Measurements from ENCODE around the gene CLASP1.
"Not testable (repeated sequence)": the region's sequence is repeated elsewhere in the genome, so short reads cannot be mapped to it uniquely, and the experiment has no call there.

CLASP1 gene

GRCh38 chr2:121478996-121479745 lies 170.1 kb downstream of the CLASP1 start:
- no peak overlapping the region for H3K4me3 ChIP-seq (ENCODE audit: low read length)
- TF ChIP-seq EZH2phosphoT487 (IDR thresholded peaks at IDR 0.05; ENCODE audit: low read depth), result no peak
- TF ChIP-seq, protein P1, sequence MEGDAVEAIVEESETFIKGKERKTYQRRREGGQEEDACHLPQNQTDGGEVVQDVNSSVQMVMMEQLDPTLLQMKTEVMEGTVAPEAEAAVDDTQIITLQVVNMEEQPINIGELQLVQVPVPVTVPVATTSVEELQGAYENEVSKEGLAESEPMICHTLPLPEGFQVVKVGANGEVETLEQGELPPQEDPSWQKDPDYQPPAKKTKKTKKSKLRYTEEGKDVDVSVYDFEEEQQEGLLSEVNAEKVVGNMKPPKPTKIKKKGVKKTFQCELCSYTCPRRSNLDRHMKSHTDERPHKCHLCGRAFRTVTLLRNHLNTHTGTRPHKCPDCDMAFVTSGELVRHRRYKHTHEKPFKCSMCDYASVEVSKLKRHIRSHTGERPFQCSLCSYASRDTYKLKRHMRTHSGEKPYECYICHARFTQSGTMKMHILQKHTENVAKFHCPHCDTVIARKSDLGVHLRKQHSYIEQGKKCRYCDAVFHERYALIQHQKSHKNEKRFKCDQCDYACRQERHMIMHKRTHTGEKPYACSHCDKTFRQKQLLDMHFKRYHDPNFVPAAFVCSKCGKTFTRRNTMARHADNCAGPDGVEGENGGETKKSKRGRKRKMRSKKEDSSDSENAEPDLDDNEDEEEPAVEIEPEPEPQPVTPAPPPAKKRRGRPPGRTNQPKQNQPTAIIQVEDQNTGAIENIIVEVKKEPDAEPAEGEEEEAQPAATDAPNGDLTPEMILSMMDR (IDR thresholded peaks at IDR 0.05; ENCODE audit: low read depth, low read length), result no peak
- H3K9ac ChIP-seq (ENCODE audit: low read length), result no peak overlapping the region
- H3K79me2 ChIP-seq (ENCODE audit: low read length), result 0 out of 2 replicates have a peak, but pooled peaks cover 4% of the 10 kb centered on the region
- H3K27me3 ChIP-seq (ENCODE audit: low read depth, low read length), result no peaks in the 10 kb centered on the region
- no peaks in the 10 kb centered on the region for H3K36me3 ChIP-seq (replicated peaks; ENCODE audit: low read depth, low read length)
- peaks cover 17% of the 10 kb centered on the region; the same call in 1 of the 2 replicates for H4K20me1 ChIP-seq (ENCODE audit: insufficient read depth, low read length)
- no peaks in the 10 kb centered on the region for H3K9me3 ChIP-seq (ENCODE audit: insufficient read depth, low read length)
- H3K27ac ChIP-seq (ENCODE audit: low read length), result no peak overlapping the region
- H3K4me2 ChIP-seq (ENCODE audit: low read length), result no peak overlapping the region
- no peak overlapping the region for H2AFZ ChIP-seq (ENCODE audit: low read depth, low read length)
- H3K4me1 ChIP-seq (ENCODE audit: low read length), result no peaks in the 10 kb centered on the region

DNA sequence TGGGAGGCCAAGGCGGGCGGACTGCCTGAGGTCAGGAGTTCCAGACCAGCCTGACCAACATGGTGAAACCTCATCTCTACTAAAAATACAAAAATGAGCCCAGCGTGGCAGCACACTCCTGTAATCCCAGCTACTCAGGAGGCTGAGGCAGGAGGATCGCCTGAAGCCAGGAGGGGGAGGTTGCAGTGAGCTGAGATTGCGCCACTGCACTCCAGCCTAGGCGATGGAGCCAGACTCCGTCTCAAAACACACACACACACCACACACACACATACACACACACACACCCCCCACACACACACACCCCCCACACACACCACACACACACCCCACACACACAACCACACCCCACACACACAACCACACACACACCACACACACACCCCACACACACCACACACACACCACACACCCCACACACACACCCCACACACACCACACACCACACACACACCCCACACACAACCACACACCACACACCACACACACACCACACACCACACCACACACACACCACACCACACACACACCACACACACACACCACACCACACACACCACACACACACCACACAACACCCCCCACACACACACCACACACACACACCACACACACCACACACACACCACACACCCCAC lies 170.8 kb downstream of the CLASP1 start:
- not testable (repeated sequence) for H3K4me3 ChIP-seq (ENCODE audit: low read length); H2AFZ ChIP-seq (ENCODE audit: low read depth, low read length); H3K9me3 ChIP-seq (ENCODE audit: insufficient read depth, low read length); H3K27me3 ChIP-seq (ENCODE audit: low read depth, low read length); H3K4me1 ChIP-seq (ENCODE audit: low read length); H3K9ac ChIP-seq (ENCODE audit: low read length); H3K4me2 ChIP-seq (ENCODE audit: low read length); H3K36me3 ChIP-seq (replicated peaks; ENCODE audit: low read depth, low read length); H3K27ac ChIP-seq (ENCODE audit: low read length); H3K79me2 ChIP-seq (ENCODE audit: low read length)
- H4K20me1 ChIP-seq (ENCODE audit: insufficient read depth, low read length), result peaks cover 17% of the 10 kb centered on the region; the same call in 1 of the 2 replicates

DNA sequence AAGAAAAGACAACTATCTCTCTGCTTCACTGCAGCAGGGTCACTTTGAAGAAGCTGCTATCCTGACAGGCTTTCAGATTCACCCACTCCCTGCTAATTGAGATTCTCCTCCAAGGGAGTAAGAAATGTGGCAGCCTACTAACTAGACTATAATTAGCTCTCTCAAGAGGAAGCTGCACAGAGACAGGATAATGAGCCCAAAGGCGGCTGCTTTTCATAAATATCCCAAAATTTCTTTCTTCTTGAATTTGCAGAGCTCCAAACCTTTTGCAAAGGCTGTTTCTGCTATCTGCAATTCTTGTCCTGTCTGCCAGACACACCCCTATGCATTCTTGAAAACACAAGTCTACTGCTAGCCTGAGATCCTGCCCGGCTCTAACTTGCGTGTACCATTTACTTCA lies 172.6 kb downstream of the CLASP1 start:
- no peaks in the 10 kb centered on the region for H3K4me1 ChIP-seq (ENCODE audit: low read length)
- H3K9ac ChIP-seq (ENCODE audit: low read length), result no peak overlapping the region
- H3K27ac ChIP-seq (ENCODE audit: low read length), result no peak overlapping the region
- TF ChIP-seq, protein P1 (IDR thresholded peaks at IDR 0.05; ENCODE audit: low read depth, low read length), result no peak
- no peak for TF ChIP-seq EZH2phosphoT487 (IDR thresholded peaks at IDR 0.05; ENCODE audit: low read depth)
- 0 out of 2 replicates have a peak, but pooled peaks cover 4% of the 10 kb centered on the region for H3K79me2 ChIP-seq (ENCODE audit: low read length)
- H4K20me1 ChIP-seq (ENCODE audit: insufficient read depth, low read length), result peaks cover 21% of the 10 kb centered on the region
- H3K4me3 ChIP-seq (ENCODE audit: low read length), result no peak overlapping the region
- H3K4me2 ChIP-seq (ENCODE audit: low read length), result no peak overlapping the region
- H3K36me3 ChIP-seq (replicated peaks; ENCODE audit: low read depth, low read length), result peaks cover 3% of the 10 kb centered on the region
- H3K27me3 ChIP-seq (ENCODE audit: low read depth, low read length), result no peaks in the 10 kb centered on the region
- H2AFZ ChIP-seq (ENCODE audit: low read depth, low read length), result no peak overlapping the region
- no peaks in the 10 kb centered on the region for H3K9me3 ChIP-seq (ENCODE audit: insufficient read depth, low read length)

- Histone ChIP-seq H3K27me3 (ENCODE audit: low read depth, low read length) (no peaks in the 10 kb centered on the region), H3K9me3 (ENCODE audit: insufficient read depth, low read length) (no peaks in the 10 kb centered on the region), H3K9ac (ENCODE audit: low read length) (no peak overlapping the region), H2AFZ (ENCODE audit: low read depth, low read length) (no peak overlapping the region), H3K4me3 (ENCODE audit: low read length) (no peak overlapping the region), H3K27ac (ENCODE audit: low read length) (no peak overlapping the region), H3K36me3 (replicated peaks; ENCODE audit: low read depth, low read length) (peaks cover 3% of the 10 kb centered on the region), H3K4me2 (ENCODE audit: low read length) (no peak overlapping the region), H3K4me1 (ENCODE audit: low read length) (no peaks in the 10 kb centered on the region), H4K20me1 (ENCODE audit: insufficient read depth, low read length) (peaks cover 21% of the 10 kb centered on the region), H3K79me2 (ENCODE audit: low read length) (0 out of 2 replicates have a peak, but pooled peaks cover 6% of the 10 kb centered on the region)
- TF ChIP-seq, protein P1 (IDR thresholded peaks at IDR 0.05; ENCODE audit: low read depth, low read length), result no peak
- TF ChIP-seq EZH2phosphoT487 (IDR thresholded peaks at IDR 0.05; ENCODE audit: low read depth), result no peak
These were observed 173.3 kb downstream of the CLASP1 start for GRCh38 chr2:121475811-121476571.
